Measurements from ENCODE around the gene PQBP1. TPM values are rescaled to one million over a fixed set of nuclear protein-coding genes. Genes with fewer than 3 reads are reported as not detected.

The PQBP1 gene
- total and polyA plus RNA-seq, 9 donors: 54.4 to 76.6 (median 69.5) TPM

GRCh38 chrX:48909703-48910294 lies 12.1 kb downstream of the PQBP1 start:
- H3K27me3 ChIP-seq (ENCODE audit: control insufficient read depth, insufficient read depth, low read length): no peaks in the 10 kb centered on the region
- DNase-seq: no peak
- peaks cover 3% of the 10 kb centered on the region for H3K4me1 ChIP-seq (ENCODE audit: control insufficient read depth, insufficient read depth, low read length)
- peaks cover 2% of the 10 kb centered on the region for H3K9me3 ChIP-seq (replicated peaks; ENCODE audit: control insufficient read depth, low read depth, low read length)
- H3K27ac ChIP-seq (ENCODE audit: low read length): no peak overlapping the region
- H3K36me3 ChIP-seq (ENCODE audit: control insufficient read depth, insufficient read depth, low read length): peaks cover 12% of the 10 kb centered on the region
- WGBS (ENCODE audit: insufficient coverage): 93% methylated on average over 10 of the region's 17 CpGs
- H3K4me3 ChIP-seq (ENCODE audit: low read length): no peak overlapping the region

GRCh38 chrX:48910926-48911411 lies 13.2 kb downstream of the PQBP1 start:
- Histone ChIP-seq H3K4me1 (ENCODE audit: control insufficient read depth, insufficient read depth, low read length) (peaks cover 3% of the 10 kb centered on the region), H3K27me3 (ENCODE audit: control insufficient read depth, insufficient read depth, low read length) (no peaks in the 10 kb centered on the region), H3K4me3 (ENCODE audit: low read length) (peak overlapping the region; percentile 88), H3K9me3 (replicated peaks; ENCODE audit: control insufficient read depth, low read depth, low read length) (peaks cover 2% of the 10 kb centered on the region), H3K36me3 (ENCODE audit: control insufficient read depth, insufficient read depth, low read length) (peaks cover 4% of the 10 kb centered on the region), H3K27ac (ENCODE audit: low read length) (peak overlapping the region; percentile 60)
- DNase-seq: peak; percentile 60
- WGBS (ENCODE audit: insufficient coverage): 24% methylated on average over 12 of the region's 12 CpGs

GRCh38 chrX:48911412-48912182 lies 13.9 kb downstream of the PQBP1 start, which contains the start of gene SLC35A2:
TSS of gene SLC35A2 (minus strand) at chrX:48911646. CDS start at chrX:48911636, 10 bp downstream.
- Histone ChIP-seq H3K4me1 (ENCODE audit: control insufficient read depth, insufficient read depth, low read length) (peaks cover 3% of the 10 kb centered on the region), H3K27ac (ENCODE audit: low read length) (peak within 1 kb of the TSS; percentile 60), H3K36me3 (ENCODE audit: control insufficient read depth, insufficient read depth, low read length) (no peaks in the 10 kb centered on the region), H3K4me3 (ENCODE audit: low read length) (peak within 1 kb of the TSS; percentile 88), H3K27me3 (ENCODE audit: control insufficient read depth, insufficient read depth, low read length) (no peaks in the 10 kb centered on the region), H3K9me3 (replicated peaks; ENCODE audit: control insufficient read depth, low read depth, low read length) (peaks cover 2% of the 10 kb centered on the region)
- 37% methylated on average over 60 of the region's 60 CpGs for WGBS (ENCODE audit: insufficient coverage)
- DNase-seq: peak; percentile 85

- WGBS (ENCODE audit: insufficient coverage): 75% methylated on average over 4 of the region's 5 CpGs
- no peak overlapping the region for H3K4me3 ChIP-seq (ENCODE audit: low read length)
- H3K27me3 ChIP-seq (ENCODE audit: control insufficient read depth, insufficient read depth, low read length): no peaks in the 10 kb centered on the region
- no peaks in the 10 kb centered on the region for H3K36me3 ChIP-seq (ENCODE audit: control insufficient read depth, insufficient read depth, low read length)
- peaks cover 2% of the 10 kb centered on the region for H3K9me3 ChIP-seq (replicated peaks; ENCODE audit: control insufficient read depth, low read depth, low read length)
- no peak for DNase-seq
- no peak overlapping the region for H3K27ac ChIP-seq (ENCODE audit: low read length)
- peaks cover 10% of the 10 kb centered on the region for H3K4me1 ChIP-seq (ENCODE audit: control insufficient read depth, insufficient read depth, low read length)
Measured at GRCh38 chrX:48913605-48914366, 16.1 kb downstream of the PQBP1 start.

GRCh38 chrX:48914593-48915493 lies 17.1 kb downstream of the PQBP1 start:
- Histone ChIP-seq H3K27ac (ENCODE audit: low read length) (no peak overlapping the region), H3K36me3 (ENCODE audit: control insufficient read depth, insufficient read depth, low read length) (no peaks in the 10 kb centered on the region), H3K9me3 (replicated peaks; ENCODE audit: control insufficient read depth, low read depth, low read length) (peaks cover 2% of the 10 kb centered on the region), H3K4me3 (ENCODE audit: low read length) (no peak overlapping the region), H3K27me3 (ENCODE audit: control insufficient read depth, insufficient read depth, low read length) (no peaks in the 10 kb centered on the region), H3K4me1 (ENCODE audit: control insufficient read depth, insufficient read depth, low read length) (peaks cover 14% of the 10 kb centered on the region)
- 83% methylated on average over 4 of the region's 13 CpGs for WGBS (ENCODE audit: insufficient coverage)
- no peak for DNase-seq

GRCh38 chrX:48917139-48918001 lies 19.6 kb downstream of the PQBP1 start:
- Histone ChIP-seq H3K4me1 (ENCODE audit: control insufficient read depth, insufficient read depth, low read length) (peaks cover 11% of the 10 kb centered on the region), H3K36me3 (ENCODE audit: control insufficient read depth, insufficient read depth, low read length) (peaks cover 4% of the 10 kb centered on the region), H3K4me3 (ENCODE audit: low read length) (no peak overlapping the region), H3K27me3 (ENCODE audit: control insufficient read depth, insufficient read depth, low read length) (no peaks in the 10 kb centered on the region), H3K27ac (ENCODE audit: low read length) (no peak overlapping the region), H3K9me3 (replicated peaks; ENCODE audit: control insufficient read depth, low read depth, low read length) (no peaks in the 10 kb centered on the region)
- peak; percentile 91 for DNase-seq
- WGBS (ENCODE audit: insufficient coverage): 32% methylated on average over 19 of the region's 27 CpGs

GRCh38 chrX:48918301-48918642 lies 20.5 kb downstream of the PQBP1 start:
- H3K36me3 ChIP-seq (ENCODE audit: control insufficient read depth, insufficient read depth, low read length): peaks cover 13% of the 10 kb centered on the region
- H3K27me3 ChIP-seq (ENCODE audit: control insufficient read depth, insufficient read depth, low read length): no peaks in the 10 kb centered on the region
- WGBS (ENCODE audit: insufficient coverage): 15% methylated on average over 13 of the region's 23 CpGs
- peaks cover 11% of the 10 kb centered on the region for H3K4me1 ChIP-seq (ENCODE audit: control insufficient read depth, insufficient read depth, low read length)
- no peaks in the 10 kb centered on the region for H3K9me3 ChIP-seq (replicated peaks; ENCODE audit: control insufficient read depth, low read depth, low read length)
- H3K27ac ChIP-seq (ENCODE audit: low read length): no peak overlapping the region
- H3K4me3 ChIP-seq (ENCODE audit: low read length): peak overlapping the region; percentile 50
- DNase-seq: no peak

- no peaks in the 10 kb centered on the region for H3K27me3 ChIP-seq (ENCODE audit: control insufficient read depth, insufficient read depth, low read length)
- no peaks in the 10 kb centered on the region for H3K9me3 ChIP-seq (replicated peaks; ENCODE audit: control insufficient read depth, low read depth, low read length)
- H3K36me3 ChIP-seq (ENCODE audit: control insufficient read depth, insufficient read depth, low read length): peaks cover 18% of the 10 kb centered on the region
- peak within 1 kb of the TSS; percentile 51 for H3K27ac ChIP-seq (ENCODE audit: low read length)
- H3K4me3 ChIP-seq (ENCODE audit: low read length): peak within 1 kb of the TSS; percentile 50
- WGBS (ENCODE audit: insufficient coverage): 27% methylated on average over 41 of the region's 55 CpGs
- H3K4me1 ChIP-seq (ENCODE audit: control insufficient read depth, insufficient read depth, low read length): peaks cover 11% of the 10 kb centered on the region
- DNase-seq: peak; percentile 87
Measured at GRCh38 chrX:48918643-48919340, 21.1 kb downstream of the PQBP1 start, which contains the start of gene PIM2. TSS of gene PIM2 (minus strand) at chrX:48919024. CDS start at chrX:48918834, 190 bp downstream.
